GM19467 (cell line): ENCODE measurements around the gene FRYL.
"Not testable (repeated sequence)": the region's sequence is repeated elsewhere in the genome, so short reads cannot be mapped to it uniquely, and the experiment has no call there.

Experiments used
- ATAC-seq: cut with Tn5 transposase; IDR thresholded peaks from one replicate; pipeline ENCODE4 v1.9.1; 2021; ENCODE audit warnings: mild to moderate bottlenecking, moderate library complexity; ENCODE audit not compliant: unreplicated experiment

FRYL gene

DNA sequence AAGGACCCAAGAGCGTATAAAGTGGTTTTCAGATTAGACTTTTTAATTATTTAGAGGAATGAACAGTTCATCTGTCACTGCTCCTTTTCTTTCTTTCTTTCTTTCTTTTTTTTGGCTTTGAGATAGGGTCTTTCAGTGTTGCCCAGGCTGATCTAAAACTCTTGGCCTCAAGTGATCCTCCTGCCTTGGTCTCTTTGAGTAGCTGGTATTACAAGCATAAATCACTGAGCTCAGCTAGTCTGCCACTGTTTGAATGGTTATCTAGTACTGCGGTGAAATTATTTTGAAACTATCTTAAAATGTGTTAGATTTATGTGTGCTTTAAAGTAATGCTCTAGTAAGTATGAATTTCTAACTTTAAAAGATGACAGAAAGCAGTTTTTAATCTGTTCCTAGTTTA is 6.5 kb upstream of the FRYL start:
- no peak for ATAC-seq

GRCh38 chr4:48785302-48785701 is 5.2 kb upstream of the FRYL start:
- no peak for ATAC-seq

DNA sequence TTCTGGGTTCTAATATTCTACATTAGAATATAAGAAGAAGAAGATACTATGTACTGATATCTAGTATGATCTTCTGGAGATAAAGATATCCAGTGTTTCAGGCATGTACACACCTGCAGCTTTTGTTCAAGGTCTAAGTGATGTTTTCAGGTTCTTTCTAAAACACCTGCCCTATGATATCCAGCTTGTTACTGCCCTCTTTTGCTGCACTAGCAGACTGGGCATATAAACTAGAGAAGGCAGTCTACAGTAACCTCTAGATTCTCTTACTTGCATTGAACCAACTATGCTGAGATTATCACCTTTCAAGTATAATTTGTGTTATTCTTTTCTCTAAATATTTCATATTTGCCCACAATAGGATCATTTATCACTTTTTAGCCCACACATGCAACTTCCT is 1.9 kb upstream of the FRYL start:
- no peak for ATAC-seq

GRCh38 chr4:48780865-48781214 is 761 bp upstream of the FRYL start:
- no peak for ATAC-seq

DNA sequence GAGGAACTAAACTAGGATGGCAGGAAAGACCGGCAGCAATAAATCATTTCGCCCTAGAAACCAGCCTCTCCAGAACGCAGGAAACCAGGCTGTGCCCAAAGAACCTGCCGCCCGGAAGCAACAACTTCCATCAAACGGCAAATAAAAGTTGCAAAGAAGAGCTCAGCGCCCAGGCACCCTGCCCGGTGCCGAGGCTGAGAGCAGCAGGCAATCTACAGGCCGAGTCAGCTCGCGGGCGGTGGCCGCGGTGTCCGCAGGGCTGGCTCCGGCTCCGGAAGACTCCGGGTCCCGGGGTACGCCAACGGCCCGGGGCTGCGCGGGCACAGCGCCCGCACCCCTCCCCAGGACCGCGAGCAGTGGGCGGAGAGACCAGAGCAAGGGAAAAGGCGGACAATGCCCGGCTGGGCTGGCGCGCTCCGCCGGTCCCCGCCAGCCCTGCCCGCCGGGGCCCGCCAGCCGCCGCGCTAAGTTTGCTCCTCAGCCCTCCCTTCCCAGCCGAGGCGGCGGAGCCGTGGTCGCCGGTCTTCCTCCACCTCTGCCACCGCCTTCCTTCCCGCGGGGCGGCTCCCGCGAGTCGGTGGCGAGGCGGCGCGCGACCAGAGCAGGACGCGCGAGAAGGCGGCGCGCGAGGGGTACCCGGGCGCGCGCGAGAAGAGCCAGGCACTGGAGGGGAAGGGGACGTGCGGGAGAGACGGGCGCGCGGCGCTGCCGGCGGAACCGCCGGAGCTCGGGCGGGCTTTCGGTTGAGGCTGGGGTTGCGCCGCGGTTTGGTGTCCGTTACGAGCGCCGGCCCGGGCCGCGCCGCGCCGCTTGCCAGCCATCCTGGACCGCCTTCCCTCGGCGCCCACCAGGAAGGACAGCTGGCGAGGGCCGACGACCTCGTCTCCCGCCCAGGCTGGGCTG is 733 bp downstream of the FRYL start:
- peak; percentile 43 for ATAC-seq

DNA sequence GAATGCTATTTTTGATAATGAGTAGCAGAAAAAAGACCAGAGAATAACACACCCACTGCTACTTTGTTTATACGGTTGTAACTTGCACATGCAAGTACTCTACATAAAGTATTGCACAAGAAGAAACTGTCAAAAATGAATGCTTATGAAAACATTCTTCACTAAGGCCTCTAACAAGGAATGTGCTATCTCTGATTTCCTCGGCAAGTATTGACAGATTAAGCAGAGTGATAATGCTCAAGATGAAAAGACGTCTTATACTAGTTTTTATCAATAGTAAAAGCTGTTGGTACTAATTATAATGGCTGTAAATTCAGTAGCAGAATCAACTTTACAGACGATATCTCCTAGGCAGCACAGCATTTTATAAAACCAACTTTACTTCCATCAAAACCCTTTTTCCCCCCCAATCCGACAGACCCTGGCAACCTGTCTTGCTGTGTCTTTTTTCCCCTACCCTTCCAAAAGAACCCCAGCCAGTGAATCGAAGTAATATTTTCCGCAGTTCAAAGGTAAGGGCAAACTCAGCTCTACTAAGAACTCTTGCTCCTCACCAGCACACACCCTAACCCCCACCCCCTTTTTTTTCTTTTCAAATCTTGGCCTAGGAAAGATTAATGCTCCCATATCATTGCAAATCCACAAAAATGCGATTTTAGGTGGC is 1.5 kb downstream of the FRYL start:
- ATAC-seq, result no peak

DNA sequence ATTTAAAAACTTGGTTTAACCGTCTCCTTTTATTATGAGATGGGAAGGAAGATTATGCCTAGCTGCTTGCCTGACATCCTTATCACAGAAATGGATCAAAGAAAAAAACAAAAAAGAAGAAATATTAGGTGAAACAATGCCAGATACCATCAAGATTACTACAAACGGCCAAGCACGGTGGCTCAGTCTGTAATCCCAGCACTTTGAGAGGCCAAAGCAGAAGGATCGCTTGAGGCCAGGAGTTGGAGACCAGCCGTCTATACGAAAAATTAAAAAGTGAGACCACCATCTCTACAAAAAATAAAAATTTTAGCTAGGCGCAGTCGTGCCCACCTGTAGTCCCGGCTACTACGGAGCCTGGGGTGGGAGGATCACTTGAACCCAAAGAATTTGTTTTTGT is 2.3 kb downstream of the FRYL start:
- no peak for ATAC-seq

- no peak for ATAC-seq
Measured at GRCh38 chr4:48774760-48775710, 5.0 kb downstream of the FRYL start.

DNA sequence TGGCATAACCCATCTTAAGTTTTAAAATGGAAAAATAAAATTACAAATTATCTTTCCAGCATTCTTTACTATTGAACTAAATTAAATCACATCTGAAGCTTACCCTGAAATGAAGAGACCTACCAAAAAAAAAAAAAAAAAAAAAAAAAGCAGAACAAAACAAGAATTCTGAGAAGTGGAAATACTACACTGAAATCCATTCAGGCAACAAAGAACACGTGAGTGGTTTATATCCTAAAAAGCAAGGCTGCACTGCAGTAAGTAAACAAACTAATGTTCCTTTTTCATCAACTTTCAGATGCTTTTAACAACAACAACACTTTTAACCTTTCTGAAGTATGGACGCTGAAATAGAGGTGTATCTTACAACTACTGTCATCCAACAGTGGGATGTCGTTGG is 7.5 kb downstream of the FRYL start:
- no peak for ATAC-seq

DNA sequence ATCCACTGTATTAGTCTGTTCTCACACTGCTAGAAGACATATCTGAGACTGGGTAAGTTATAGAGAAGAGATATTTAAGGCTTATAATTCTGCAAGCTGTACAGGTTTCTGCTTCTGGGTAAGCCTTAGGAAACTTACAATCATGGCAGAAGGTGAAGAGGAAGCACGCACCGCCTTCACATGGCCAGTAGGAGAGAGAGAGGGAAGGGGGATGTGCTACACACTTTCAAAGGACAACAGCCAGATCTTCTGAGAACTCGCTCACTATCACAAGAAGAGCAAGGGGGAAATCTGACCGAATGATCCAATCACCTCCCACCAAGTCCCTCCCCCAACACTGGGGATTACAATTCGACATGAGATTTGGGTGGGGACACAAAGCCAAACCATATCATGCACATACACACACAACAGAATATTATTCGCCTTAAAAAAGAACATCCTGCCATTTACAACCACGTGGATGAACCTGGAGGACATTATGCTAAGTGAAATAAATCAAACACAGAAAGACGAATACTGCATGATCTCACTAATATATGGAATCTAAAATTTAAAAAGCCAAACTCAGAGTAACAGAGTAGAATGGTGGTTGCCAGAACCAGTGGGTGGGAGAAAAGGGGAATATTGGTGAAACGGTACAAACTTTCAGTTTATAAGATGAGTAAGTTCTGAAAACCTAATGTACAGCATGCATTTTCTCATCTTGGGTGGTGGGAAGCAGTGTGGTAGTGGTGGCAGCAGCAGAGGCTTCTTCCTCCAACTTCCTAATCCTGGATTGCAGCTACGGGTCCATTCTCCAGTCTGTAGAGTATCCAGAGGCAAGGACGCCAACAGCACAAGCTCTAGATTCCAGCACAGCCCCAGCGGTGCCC is 12.8 kb downstream of the FRYL start:
- no peak for ATAC-seq

DNA sequence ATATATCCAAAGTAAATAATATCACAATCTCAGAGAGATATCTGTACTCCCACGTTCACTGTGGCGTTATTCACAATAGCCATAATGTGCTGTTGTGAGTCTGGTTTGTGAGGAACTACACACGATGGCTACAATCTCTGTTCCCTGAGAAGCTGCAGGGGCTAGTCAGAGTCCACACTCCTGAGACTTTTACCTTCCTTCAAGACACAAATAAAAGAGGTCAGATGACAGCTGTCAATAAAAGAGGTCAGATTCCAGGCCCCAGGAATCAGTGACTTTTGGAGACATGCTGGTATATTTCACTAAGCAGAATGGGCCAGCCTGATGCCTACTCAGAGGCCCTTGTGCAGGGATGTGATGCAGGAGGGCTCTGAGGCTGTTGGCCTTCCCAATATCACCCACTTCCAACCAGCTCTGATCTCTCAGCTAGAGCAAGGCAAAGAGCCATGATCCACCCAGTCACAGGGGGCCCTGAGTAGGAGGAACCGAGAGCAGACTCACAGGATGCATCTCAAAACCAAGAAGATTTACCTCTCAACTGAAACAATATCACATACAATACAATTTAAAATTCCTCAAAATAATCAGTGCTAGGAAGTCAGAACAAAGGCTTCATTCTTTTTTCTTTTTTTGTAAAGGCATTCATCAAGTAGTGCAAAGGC is 13.8 kb downstream of the FRYL start:
- ATAC-seq, result no peak

GRCh38 chr4:48762408-48762807 is 17.7 kb downstream of the FRYL start:
- ATAC-seq, result no peak

- no peak for ATAC-seq
Measured at GRCh38 chr4:48761286-48761685, 18.8 kb downstream of the FRYL start.

GRCh38 chr4:48758703-48759102 is 21.4 kb downstream of the FRYL start:
- ATAC-seq, result not testable (repeated sequence)

DNA sequence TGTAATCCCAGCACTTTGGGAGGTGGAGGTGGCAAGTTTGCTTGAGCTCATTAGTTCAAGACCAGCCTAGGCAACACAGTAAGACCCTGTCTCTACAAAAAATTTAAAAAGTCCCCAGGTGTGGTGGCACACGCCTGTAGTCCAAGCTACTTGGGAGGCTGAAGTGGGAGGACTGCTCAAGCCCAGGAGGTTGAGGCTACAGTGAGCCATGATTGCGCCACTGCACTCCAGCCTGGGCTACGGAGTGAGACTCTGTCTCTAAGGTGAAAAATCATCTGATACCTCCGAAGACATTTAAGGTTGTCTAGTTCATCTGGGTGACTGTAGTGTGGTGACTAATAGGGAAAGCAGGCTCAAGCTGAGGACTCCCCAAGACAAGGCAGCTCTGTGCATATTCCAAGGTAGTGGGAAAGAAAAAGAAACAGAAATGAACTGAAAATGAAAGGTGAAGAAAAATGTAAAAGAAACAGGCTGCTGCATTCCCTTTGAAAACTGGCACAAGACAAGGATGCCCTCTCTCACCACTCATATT is 23.3 kb downstream of the FRYL start:
- no peak for ATAC-seq

GRCh38 chr4:48755281-48755680 is 24.8 kb downstream of the FRYL start:
- ATAC-seq, result no peak

- no peak for ATAC-seq
Measured at GRCh38 chr4:48753159-48753558, 26.9 kb downstream of the FRYL start.

DNA sequence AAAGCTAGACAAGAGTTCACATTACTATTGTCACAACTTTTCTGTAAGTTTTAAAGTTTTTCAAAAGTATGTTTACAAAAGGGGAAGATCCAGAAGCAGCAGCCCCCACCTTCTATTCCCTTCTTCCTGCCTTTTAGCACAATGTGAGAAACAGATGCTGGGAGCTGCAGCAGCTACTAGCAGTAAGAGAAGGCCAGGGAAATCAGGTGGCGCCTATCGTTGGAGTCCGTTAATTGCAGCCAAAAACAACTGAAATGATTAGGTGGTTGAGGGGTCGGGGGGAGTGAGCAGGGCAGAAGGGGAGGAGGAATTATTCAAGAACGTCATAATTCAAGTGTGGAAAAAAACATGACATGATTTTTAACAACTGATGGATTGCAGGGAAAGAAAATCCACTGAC is 27.4 kb downstream of the FRYL start:
- no peak for ATAC-seq

DNA sequence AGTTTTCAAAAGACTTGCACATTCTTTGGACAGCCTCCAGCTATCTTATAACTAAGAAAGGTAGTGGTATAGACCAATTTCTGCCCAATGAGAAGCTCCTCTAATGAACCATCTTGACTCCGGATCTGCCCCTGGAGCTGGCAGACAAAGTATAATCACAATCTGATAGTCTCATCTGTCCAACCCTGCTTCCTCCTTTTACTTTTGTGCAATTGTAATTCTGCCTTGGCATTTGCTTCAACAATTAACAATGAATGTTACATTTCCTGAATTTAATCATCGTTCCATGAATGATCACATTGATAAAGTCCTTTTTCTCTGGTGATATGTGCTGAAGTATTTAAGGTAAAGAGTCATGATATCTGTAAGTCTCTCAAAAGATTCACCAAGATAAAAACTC is 27.8 kb downstream of the FRYL start:
- no peak for ATAC-seq
